OCI-LY3 (cell line): ENCODE results near the gene METTL23.

ENCODE experiments used
- EZH2phosphoT487 ChIP-seq: fragments of 200-600 bp; shearing (Covaris generic); IDR thresholded peaks from 2 replicates; pipeline ENCODE4 v1.6.1; 2018; ENCODE audit warnings: antibody characterized with exemption, mixed run types, low read depth
- TF ChIP-seq, protein P1 (sequence below): fragments of 200-600, 300-600 bp; sonication (generic); IDR thresholded peaks from 2 replicates; pipeline ENCODE4 v1.5.1; 2014; ENCODE audit warnings: antibody characterized with exemption, low read length, low read depth

DNA sequence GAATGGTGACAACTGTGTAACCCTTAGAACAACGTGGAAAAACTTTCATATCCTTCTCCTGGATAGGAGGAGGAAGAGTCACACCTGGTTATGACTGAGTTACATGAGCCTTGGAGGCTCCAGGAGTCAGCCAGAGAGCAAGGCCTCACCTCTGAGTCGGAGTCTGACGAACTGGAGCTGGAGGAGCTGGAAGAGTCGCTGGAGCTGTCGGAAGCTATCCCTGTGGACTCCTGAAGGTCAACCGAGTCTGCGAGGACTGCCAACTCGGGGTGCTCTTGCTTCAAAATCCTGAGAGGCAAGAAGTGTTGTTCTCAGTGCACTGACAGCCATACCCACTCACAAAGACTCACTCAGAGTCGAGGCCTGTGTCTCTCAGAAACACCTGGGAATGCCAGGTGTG lies 6.4 kb upstream of the METTL23 start:
- TF ChIP-seq, protein P1, sequence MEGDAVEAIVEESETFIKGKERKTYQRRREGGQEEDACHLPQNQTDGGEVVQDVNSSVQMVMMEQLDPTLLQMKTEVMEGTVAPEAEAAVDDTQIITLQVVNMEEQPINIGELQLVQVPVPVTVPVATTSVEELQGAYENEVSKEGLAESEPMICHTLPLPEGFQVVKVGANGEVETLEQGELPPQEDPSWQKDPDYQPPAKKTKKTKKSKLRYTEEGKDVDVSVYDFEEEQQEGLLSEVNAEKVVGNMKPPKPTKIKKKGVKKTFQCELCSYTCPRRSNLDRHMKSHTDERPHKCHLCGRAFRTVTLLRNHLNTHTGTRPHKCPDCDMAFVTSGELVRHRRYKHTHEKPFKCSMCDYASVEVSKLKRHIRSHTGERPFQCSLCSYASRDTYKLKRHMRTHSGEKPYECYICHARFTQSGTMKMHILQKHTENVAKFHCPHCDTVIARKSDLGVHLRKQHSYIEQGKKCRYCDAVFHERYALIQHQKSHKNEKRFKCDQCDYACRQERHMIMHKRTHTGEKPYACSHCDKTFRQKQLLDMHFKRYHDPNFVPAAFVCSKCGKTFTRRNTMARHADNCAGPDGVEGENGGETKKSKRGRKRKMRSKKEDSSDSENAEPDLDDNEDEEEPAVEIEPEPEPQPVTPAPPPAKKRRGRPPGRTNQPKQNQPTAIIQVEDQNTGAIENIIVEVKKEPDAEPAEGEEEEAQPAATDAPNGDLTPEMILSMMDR = no peak
- no peak for TF ChIP-seq EZH2phosphoT487
